Activated T-helper 1 cell treated with anti-CD3 and anti-CD28 coated beads, Interleukin-12 subunit alpha, Interleukin-12 subunit beta, Interleukin-2, Interleukin-4 antibody, amounts not matched to agents 30 ng/mL and 10 ng/mL and 1 ng/mL, durations not matched to agents 14 hours and 24 hours and 36 hours (primary cell): ENCODE data around the gene ID1. TPM values are rescaled to one million over a fixed set of nuclear protein-coding genes. Genes with fewer than 3 reads are reported as not detected.
"Not testable (repeated sequence)": the region's sequence is repeated elsewhere in the genome, so short reads cannot be mapped to it uniquely, and the experiment has no call there.

Experiments used
- DNase-seq: peaks from one replicate; pipeline ENCODE4 v3.0.0; 2021; ENCODE audit warnings: low spot score
- H3K27ac Mint-ChIP-seq: one replicate; pipeline ENCODE4 v1.8.0; 2021; ENCODE audit warnings: mild to moderate bottlenecking, mixed read lengths
- H3K27me3 Mint-ChIP-seq: one replicate; pipeline ENCODE4 v1.8.0; 2022; ENCODE audit warnings: mild to moderate bottlenecking, moderate library complexity, mixed read lengths; ENCODE audit not compliant: insufficient read depth
- H3K36me3 Mint-ChIP-seq: one replicate; pipeline ENCODE4 v1.8.0; 2021; ENCODE audit warnings: low read depth, mixed read lengths
- H3K4me1 Mint-ChIP-seq: one replicate; pipeline ENCODE4 v1.8.0; 2021; ENCODE audit warnings: low read depth, mixed read lengths
- H3K4me3 Mint-ChIP-seq: one replicate; pipeline ENCODE4 v1.8.0; 2021; ENCODE audit warnings: mild to moderate bottlenecking, moderate library complexity, mixed read lengths
- H3K9me3 Mint-ChIP-seq: one replicate; pipeline ENCODE4 v1.8.0; 2021; ENCODE audit warnings: mixed read lengths
- intact Hi-C: fragments of 100-400 bp; cut with micrococcal nuclease; formaldehyde crosslinking; loops from one replicate; pipeline ENCODE4 v1.15.1; 2024
- total RNA-seq: library from RNA; stranded (reverse); gene quantifications from 2 replicates; pipeline ENCODE4 v1.2.3, GENCODE V29; 2022

Gene ID1
- total RNA-seq, 1 donor from 2014 or later, result 4.0 TPM

DNA sequence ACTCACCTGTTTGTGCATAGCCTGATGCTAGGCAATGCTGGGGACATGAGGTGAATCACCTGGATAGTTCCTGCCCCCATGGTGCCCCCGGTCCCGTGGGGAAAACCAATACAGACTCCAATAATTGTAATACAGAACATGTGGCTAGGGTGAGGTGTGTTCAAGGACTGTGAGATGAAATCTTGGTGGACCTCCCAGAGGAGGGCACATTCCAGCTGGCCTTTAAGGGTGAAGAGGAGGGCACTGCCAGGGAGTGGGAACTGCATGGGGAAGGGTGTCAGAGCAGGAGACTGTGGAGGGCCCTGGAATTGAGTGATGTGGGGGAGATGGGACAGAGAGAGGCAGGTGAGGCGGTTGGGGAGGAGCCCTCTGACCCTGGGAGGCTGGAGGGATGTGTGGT lies 35.2 kb downstream of the ID1 start:
- no peak overlapping the region for H3K4me3 Mint-ChIP-seq
- no peaks in the 10 kb centered on the region for H3K9me3 Mint-ChIP-seq
- H3K36me3 Mint-ChIP-seq, result no peaks in the 10 kb centered on the region
- intact Hi-C loops, result no loop called here
- H3K27ac Mint-ChIP-seq, result no peak overlapping the region
- peaks cover 8% of the 10 kb centered on the region for H3K4me1 Mint-ChIP-seq
- H3K27me3 Mint-ChIP-seq, result peaks cover 35% of the 10 kb centered on the region
- no peak for DNase-seq

DNA sequence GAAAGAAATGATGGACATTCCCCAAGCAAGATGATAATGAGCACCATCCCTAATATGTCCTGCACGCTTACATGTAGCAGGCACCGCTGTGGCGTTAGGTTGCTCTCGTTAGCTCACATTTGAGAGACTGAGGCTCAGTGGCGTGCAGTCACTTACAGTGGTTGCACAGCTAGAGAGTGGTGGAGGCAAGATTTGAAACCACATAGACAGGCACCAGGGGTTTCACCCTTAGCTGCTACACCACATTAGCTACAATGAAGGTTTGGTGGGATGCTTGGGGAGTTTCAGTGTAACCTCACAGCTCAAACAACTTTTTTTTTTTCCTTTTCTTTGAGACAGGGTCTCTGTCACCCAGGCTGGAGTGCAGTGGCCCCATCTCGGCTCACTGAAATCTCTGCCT lies 36.3 kb downstream of the ID1 start:
- Mint-ChIP-seq H3K27me3 (peaks cover 39% of the 10 kb centered on the region), H3K27ac (no peak overlapping the region), H3K4me1 (peaks cover 8% of the 10 kb centered on the region), H3K9me3 (no peaks in the 10 kb centered on the region), H3K4me3 (no peak overlapping the region), H3K36me3 (no peaks in the 10 kb centered on the region)
- no peak for DNase-seq
- intact Hi-C loops, result no loop called here

DNA sequence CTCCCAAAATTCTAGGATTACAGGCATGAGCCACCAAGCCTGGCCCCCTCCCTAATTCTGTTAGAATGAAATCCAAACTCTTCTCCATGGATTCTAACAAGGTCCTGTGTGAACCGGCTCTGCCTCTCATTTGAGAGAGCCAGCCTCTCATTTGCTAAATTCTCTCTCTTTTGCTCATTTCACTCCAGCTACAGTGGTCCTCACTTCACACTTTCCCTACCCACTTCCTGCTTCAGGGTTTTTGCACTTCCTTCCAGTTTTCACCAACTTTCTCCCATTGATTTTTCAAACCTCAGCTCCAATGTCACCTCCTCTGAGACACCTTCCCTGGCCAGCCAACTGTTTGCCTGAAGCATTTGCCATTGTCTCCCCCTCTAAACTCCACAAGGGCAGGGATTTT lies 37.7 kb downstream of the ID1 start:
- no peaks in the 10 kb centered on the region for H3K9me3 Mint-ChIP-seq
- intact Hi-C loops, result no loop called here
- H3K27me3 Mint-ChIP-seq, result peaks cover 39% of the 10 kb centered on the region
- no peak overlapping the region for H3K4me3 Mint-ChIP-seq
- H3K4me1 Mint-ChIP-seq, result peaks cover 8% of the 10 kb centered on the region
- DNase-seq, result no peak
- H3K36me3 Mint-ChIP-seq, result no peaks in the 10 kb centered on the region
- H3K27ac Mint-ChIP-seq, result peak overlapping the region; percentile 6

GRCh38 chr20:31643522-31643921 lies 38.4 kb downstream of the ID1 start:
- intact Hi-C loops, result no loop called here
- no peaks in the 10 kb centered on the region for H3K9me3 Mint-ChIP-seq
- no peak for DNase-seq
- H3K27ac Mint-ChIP-seq, result no peak overlapping the region
- no peaks in the 10 kb centered on the region for H3K36me3 Mint-ChIP-seq
- peaks cover 8% of the 10 kb centered on the region for H3K4me1 Mint-ChIP-seq
- H3K4me3 Mint-ChIP-seq, result no peak overlapping the region
- H3K27me3 Mint-ChIP-seq, result peaks cover 38% of the 10 kb centered on the region

DNA sequence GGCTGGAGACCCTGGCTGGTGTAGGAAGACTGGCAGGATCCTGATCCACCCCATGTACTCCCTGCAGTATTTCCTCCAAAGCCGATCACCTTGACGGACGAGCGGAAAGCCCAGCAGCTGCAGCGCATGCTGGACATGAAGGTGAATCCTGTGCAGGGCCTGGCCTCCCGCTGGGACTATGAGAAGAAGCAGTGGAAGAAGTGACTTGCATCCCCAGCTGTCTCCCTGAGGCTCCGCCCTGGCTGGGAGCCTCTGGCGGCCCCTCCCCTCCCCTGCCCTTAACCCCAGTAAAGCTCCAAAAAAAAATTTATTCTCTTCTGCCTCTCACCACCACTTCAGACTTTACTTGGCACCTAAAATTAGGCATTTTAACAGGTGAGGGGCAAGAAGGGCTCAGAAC lies 39.6 kb downstream of the ID1 start:
- H3K4me3 Mint-ChIP-seq, result no peak overlapping the region
- H3K4me1 Mint-ChIP-seq, result peaks cover 8% of the 10 kb centered on the region
- H3K27ac Mint-ChIP-seq, result no peak overlapping the region
- peaks cover 31% of the 10 kb centered on the region for H3K27me3 Mint-ChIP-seq
- DNase-seq, result no peak
- intact Hi-C loops, result no loop called here
- no peaks in the 10 kb centered on the region for H3K36me3 Mint-ChIP-seq
- no peaks in the 10 kb centered on the region for H3K9me3 Mint-ChIP-seq

DNA sequence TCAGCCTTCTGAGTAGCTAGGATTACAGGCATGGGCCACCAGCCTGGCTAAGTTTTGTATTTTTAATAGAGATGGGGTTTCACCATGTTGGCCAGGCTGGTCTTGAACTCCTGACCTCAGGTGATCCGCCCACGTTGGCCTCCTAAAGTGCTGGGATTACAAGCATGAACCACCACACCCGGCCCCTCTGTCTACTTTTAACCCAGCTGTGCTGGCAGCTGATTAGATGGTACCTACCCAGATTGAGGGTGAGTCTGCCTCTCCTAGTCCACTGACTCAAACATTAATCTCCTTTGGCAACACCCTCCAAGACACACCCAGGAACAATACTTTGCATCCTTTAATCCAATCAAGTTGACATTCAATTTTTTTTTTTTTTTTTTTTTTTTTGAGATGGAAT lies 43.0 kb downstream of the ID1 start:
- H3K4me1 Mint-ChIP-seq, H3K9me3 Mint-ChIP-seq, intact Hi-C loops, H3K4me3 Mint-ChIP-seq, DNase-seq, H3K36me3 Mint-ChIP-seq, H3K27ac Mint-ChIP-seq: not testable (repeated sequence)
- H3K27me3 Mint-ChIP-seq, result peaks cover 30% of the 10 kb centered on the region

DNA sequence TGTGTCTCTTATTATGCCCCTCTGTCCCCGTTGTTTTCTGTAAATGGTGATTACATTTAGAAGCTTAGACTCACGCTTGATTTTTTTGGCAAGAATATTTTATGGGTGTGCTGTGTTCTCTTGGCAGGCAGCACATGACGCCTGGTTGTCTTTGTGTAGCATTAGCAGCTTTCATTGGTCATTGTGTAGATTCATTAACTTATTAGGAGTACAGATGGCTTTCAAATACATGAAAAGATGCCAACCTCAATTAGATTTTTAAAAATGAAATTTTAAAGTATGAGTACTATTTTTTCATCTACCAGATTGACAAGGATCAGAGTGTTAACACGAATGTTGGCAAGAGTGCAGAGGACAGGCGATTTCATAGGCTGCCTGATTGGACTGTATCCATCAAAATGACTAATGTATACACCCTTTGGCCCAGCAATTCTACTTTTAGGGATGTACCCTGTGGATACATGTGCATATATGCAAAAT lies 47.9 kb downstream of the ID1 start:
- intact Hi-C loops, result no loop called here
- H3K27me3 Mint-ChIP-seq, result peaks cover 14% of the 10 kb centered on the region
- DNase-seq, result no peak
- no peak overlapping the region for H3K27ac Mint-ChIP-seq
- no peak overlapping the region for H3K4me3 Mint-ChIP-seq
- no peaks in the 10 kb centered on the region for H3K9me3 Mint-ChIP-seq
- H3K36me3 Mint-ChIP-seq, result no peaks in the 10 kb centered on the region
- no peaks in the 10 kb centered on the region for H3K4me1 Mint-ChIP-seq

GRCh38 chr20:31653561-31653960 lies 48.5 kb downstream of the ID1 start:
- no peaks in the 10 kb centered on the region for H3K4me1 Mint-ChIP-seq
- intact Hi-C loops, result no loop called here
- H3K27ac Mint-ChIP-seq, result no peak overlapping the region
- peaks cover 14% of the 10 kb centered on the region for H3K27me3 Mint-ChIP-seq
- no peaks in the 10 kb centered on the region for H3K9me3 Mint-ChIP-seq
- no peak overlapping the region for H3K4me3 Mint-ChIP-seq
- no peaks in the 10 kb centered on the region for H3K36me3 Mint-ChIP-seq
- DNase-seq, result no peak

- H3K27me3 Mint-ChIP-seq, result peaks cover 14% of the 10 kb centered on the region
- H3K36me3 Mint-ChIP-seq, result peaks cover 2% of the 10 kb centered on the region
- H3K27ac Mint-ChIP-seq, result no peak overlapping the region
- intact Hi-C loops, result no loop called here
- H3K4me1 Mint-ChIP-seq, result no peaks in the 10 kb centered on the region
- no peak for DNase-seq
- no peaks in the 10 kb centered on the region for H3K9me3 Mint-ChIP-seq
- H3K4me3 Mint-ChIP-seq, result no peak overlapping the region
Observed at GRCh38 chr20:31654534-31654933, 49.4 kb downstream of the ID1 start.

Other genes starting within 250 kb of the ID1 start
- not detected in 2 replicates for gene DEFB118, start 236.7 kb upstream of the ID1 start, total RNA-seq
- not detected in 2 replicates for gene DEFB119, start 214.7 kb upstream of the ID1 start, total RNA-seq
- gene DEFB121, start 199.1 kb upstream of the ID1 start, total RNA-seq, result not detected in 2 replicates
- not detected in 2 replicates for gene DEFB123, start 164.7 kb upstream of the ID1 start, total RNA-seq
- gene DEFB124, start 130.2 kb upstream of the ID1 start, total RNA-seq, result not detected in 2 replicates
- gene REM1, start 130.0 kb upstream of the ID1 start, total RNA-seq, result not detected in 2 replicates
- 215 and 228 TPM in 2 replicates for gene HM13, start 90.8 kb upstream of the ID1 start, total RNA-seq
- gene COX4I2, start 32.6 kb downstream of the ID1 start, total RNA-seq, result not detected in 2 replicates
- 417 and 420 TPM in 2 replicates for gene BCL2L1, start 117.6 kb downstream of the ID1 start, total RNA-seq
- 53.3 and 54.4 TPM in 2 replicates for gene TPX2, start 134.0 kb downstream of the ID1 start, total RNA-seq
- 0.29 and 0.44 TPM in 2 replicates for gene MYLK2, start 214.1 kb downstream of the ID1 start, total RNA-seq
- gene FOXS1, start 240.3 kb downstream of the ID1 start, total RNA-seq, result not detected in 2 replicates